Activated T-helper 1 cell treated with anti-CD3 and anti-CD28 coated beads, Interleukin-12 subunit alpha, Interleukin-12 subunit beta, Interleukin-2, Interleukin-4 antibody, amounts not matched to agents 30 ng/mL and 10 ng/mL and 1 ng/mL, durations not matched to agents 14 hours and 24 hours and 36 hours (primary cell): ENCODE results near the gene KIAA0825. TPM values are rescaled to one million over a fixed set of nuclear protein-coding genes. Genes with fewer than 3 reads are reported as not detected.

Experiments used
- DNase-seq: peaks from one replicate; pipeline ENCODE4 v3.0.0; 2021; ENCODE audit warnings: low spot score
- H3K27ac Mint-ChIP-seq: one replicate; pipeline ENCODE4 v1.8.0; 2021; ENCODE audit warnings: mild to moderate bottlenecking, mixed read lengths
- H3K27me3 Mint-ChIP-seq: one replicate; pipeline ENCODE4 v1.8.0; 2022; ENCODE audit warnings: mild to moderate bottlenecking, moderate library complexity, mixed read lengths; ENCODE audit not compliant: insufficient read depth
- H3K36me3 Mint-ChIP-seq: one replicate; pipeline ENCODE4 v1.8.0; 2021; ENCODE audit warnings: low read depth, mixed read lengths
- H3K4me1 Mint-ChIP-seq: one replicate; pipeline ENCODE4 v1.8.0; 2021; ENCODE audit warnings: low read depth, mixed read lengths
- H3K4me3 Mint-ChIP-seq: one replicate; pipeline ENCODE4 v1.8.0; 2021; ENCODE audit warnings: mild to moderate bottlenecking, moderate library complexity, mixed read lengths
- H3K9me3 Mint-ChIP-seq: one replicate; pipeline ENCODE4 v1.8.0; 2021; ENCODE audit warnings: mixed read lengths
- intact Hi-C: fragments of 100-400 bp; cut with micrococcal nuclease; formaldehyde crosslinking; loops from one replicate; pipeline ENCODE4 v1.15.1; 2024
- total RNA-seq: library from RNA; stranded (reverse); gene quantifications from 2 replicates; pipeline ENCODE4 v1.2.3, GENCODE V29; 2022

The KIAA0825 gene
- total RNA-seq, 1 donor from 2014 or later: 0.36 TPM

DNA sequence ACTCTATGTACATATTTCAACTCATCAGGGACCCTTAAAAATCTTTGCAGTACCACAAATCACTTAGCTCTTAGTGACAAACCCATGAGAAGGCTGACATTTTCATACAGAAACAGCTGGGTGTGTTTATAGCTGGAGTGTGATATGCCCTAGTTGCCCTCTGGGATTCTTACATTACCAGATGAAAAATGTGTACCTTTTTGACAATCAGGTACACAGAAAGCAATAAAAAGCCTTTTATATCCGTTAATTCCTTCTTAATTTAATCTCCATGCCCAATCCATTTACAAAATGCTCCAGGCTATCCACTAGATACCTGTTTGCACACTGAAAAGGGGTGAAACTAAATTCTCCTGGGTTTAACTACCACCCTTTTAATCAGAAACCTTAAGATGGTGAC lies 222.9 kb downstream of the KIAA0825 start:
- H3K9me3 Mint-ChIP-seq: no peaks in the 10 kb centered on the region
- no peak overlapping the region for H3K4me3 Mint-ChIP-seq
- H3K27ac Mint-ChIP-seq: no peak overlapping the region
- no peaks in the 10 kb centered on the region for H3K27me3 Mint-ChIP-seq
- DNase-seq: no peak
- H3K4me1 Mint-ChIP-seq: no peaks in the 10 kb centered on the region
- intact Hi-C loops: no loop called here
- H3K36me3 Mint-ChIP-seq: no peaks in the 10 kb centered on the region

DNA sequence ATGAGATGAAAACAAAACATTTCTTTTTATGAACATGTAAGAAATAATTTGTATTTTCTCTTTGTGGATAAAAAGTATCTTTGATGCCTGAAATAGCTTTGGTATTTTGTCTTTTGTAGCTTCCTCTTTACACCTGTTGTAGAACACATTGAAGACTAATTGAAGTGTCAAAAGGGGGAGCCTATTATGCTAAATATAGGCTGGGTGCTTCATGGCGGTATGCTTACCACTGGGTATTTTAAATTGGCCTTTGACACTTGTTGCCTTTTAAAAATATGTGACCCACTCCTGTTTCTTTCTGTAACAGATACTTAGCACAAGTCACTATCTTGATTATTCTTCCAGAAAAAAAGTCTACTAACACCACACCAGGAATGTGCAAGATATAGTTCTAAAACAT lies 226.4 kb downstream of the KIAA0825 start:
- intact Hi-C loops: no loop called here
- Mint-ChIP-seq H3K9me3 (no peaks in the 10 kb centered on the region), H3K27me3 (no peaks in the 10 kb centered on the region), H3K4me1 (peaks cover 16% of the 10 kb centered on the region), H3K27ac (no peak overlapping the region), H3K36me3 (no peaks in the 10 kb centered on the region), H3K4me3 (no peak overlapping the region)
- no peak for DNase-seq

DNA sequence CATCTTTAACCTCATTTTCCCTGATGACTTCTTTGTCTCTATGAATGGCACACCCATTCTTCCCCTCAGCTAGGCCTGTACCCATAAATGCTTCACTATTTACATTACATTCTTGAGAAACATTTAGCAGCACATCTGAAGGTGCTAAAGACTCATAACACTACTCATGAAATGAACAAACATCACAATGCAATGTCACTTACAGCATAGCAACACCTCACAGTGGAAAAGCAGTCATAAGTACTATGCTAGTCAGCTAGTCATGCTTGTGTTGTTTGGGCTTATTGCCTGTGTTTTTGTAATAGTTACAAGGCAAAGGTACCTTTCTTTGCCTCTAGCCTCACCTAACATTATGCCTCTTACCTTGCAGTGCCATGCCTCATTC lies 228.9 kb downstream of the KIAA0825 start:
- intact Hi-C loops: loop anchor here (1.0 to 5.0 kb wide), 4 partner anchors 277 to 461 kb away; a partner anchor contains a TSS
- Mint-ChIP-seq H3K27ac (peak overlapping the region; percentile 92), H3K9me3 (no peaks in the 10 kb centered on the region), H3K27me3 (no peaks in the 10 kb centered on the region), H3K4me3 (no peak overlapping the region), H3K4me1 (peaks cover 16% of the 10 kb centered on the region), H3K36me3 (no peaks in the 10 kb centered on the region)
- no peak for DNase-seq

DNA sequence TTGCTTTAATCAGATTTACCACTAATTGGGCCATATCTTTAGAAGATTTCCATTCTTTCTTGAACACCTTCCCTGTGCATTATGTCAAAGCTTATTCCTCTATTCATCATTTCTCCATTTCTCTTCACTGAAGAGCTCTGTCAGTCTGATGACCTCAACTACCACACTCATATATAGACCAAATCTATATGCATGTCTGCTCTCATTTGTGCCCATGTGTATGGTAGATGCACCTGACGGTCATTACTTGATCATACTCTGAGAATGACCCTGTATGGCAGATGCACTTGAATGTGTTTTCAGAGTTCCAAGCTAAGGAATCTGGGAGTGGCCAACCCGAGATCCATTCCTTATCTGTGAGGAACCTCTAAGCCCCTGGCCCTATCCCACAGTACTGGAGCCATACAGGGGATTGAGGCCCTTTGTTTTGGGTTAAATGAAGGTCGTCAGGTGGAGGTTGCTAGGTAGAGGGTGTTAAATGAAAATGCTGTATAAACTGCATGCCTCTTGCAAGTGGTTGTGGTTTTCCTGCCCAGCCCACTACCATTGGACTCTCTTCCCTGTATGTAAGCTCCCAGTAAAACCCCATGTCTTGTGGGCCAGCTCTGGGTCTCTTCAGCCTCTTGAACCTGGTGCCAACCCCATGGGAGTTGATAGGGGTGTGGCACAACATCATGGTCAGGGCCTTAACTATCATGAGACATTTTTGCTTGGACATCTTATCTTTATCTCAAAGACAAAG lies 229.5 kb downstream of the KIAA0825 start:
- peak overlapping the region; percentile 92 for H3K27ac Mint-ChIP-seq
- DNase-seq: no peak
- H3K9me3 Mint-ChIP-seq: no peaks in the 10 kb centered on the region
- no peak overlapping the region for H3K4me3 Mint-ChIP-seq
- H3K36me3 Mint-ChIP-seq: no peaks in the 10 kb centered on the region
- no peaks in the 10 kb centered on the region for H3K27me3 Mint-ChIP-seq
- intact Hi-C loops: loop anchor here (1.0 to 5.0 kb wide), 4 partner anchors 277 to 461 kb away; a partner anchor contains a TSS
- peaks cover 16% of the 10 kb centered on the region for H3K4me1 Mint-ChIP-seq

DNA sequence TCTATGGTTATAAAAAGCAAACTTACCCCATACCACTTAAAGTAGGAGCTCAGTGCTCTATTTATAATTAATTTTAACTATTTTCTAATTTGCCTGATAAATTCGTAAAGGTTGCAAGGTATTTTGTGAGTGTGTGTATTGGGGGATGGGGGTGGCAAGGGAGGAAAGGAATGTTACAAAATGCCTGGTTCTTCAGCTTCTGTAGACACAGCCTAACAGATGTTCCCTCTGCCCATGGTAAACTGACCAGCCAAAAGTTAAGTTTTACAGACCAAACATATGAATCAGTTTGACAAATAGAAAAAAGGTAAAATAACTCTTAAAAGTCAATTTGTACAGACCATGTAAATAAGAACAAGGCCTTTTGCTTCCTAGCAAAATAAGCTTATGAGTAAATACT lies 232.6 kb downstream of the KIAA0825 start:
- Mint-ChIP-seq H3K27me3 (no peaks in the 10 kb centered on the region), H3K27ac (no peak overlapping the region), H3K36me3 (no peaks in the 10 kb centered on the region), H3K9me3 (no peaks in the 10 kb centered on the region), H3K4me1 (peaks cover 16% of the 10 kb centered on the region), H3K4me3 (no peak overlapping the region)
- no peak for DNase-seq
- intact Hi-C loops: loop anchor here (5.0 kb wide), 1 partner anchor 273 kb away; a partner anchor contains a TSS

DNA sequence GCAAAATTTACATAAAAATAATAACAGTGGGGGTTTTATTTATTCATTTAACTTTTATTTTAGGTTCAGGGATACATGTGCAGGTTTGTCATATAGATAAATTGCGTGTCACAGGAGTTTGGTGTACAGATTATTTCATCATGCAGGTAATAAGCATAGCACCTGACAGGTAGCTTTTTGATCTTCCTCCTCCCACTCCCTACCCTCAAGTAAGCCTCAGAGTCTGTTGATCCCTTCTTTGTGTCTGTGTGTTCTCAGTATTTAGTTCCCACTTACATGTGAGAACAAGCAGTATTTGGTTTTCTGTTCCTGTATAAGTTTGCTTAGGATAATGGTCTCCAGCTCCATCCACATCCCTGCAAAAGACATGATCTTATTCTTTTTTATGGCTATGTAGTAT lies 240.3 kb downstream of the KIAA0825 start:
- Mint-ChIP-seq H3K4me1 (no peaks in the 10 kb centered on the region), H3K9me3 (no peaks in the 10 kb centered on the region), H3K27me3 (peaks cover 2% of the 10 kb centered on the region), H3K36me3 (no peaks in the 10 kb centered on the region), H3K27ac (no peak overlapping the region), H3K4me3 (no peak overlapping the region)
- DNase-seq: no peak
- intact Hi-C loops: no loop called here

DNA sequence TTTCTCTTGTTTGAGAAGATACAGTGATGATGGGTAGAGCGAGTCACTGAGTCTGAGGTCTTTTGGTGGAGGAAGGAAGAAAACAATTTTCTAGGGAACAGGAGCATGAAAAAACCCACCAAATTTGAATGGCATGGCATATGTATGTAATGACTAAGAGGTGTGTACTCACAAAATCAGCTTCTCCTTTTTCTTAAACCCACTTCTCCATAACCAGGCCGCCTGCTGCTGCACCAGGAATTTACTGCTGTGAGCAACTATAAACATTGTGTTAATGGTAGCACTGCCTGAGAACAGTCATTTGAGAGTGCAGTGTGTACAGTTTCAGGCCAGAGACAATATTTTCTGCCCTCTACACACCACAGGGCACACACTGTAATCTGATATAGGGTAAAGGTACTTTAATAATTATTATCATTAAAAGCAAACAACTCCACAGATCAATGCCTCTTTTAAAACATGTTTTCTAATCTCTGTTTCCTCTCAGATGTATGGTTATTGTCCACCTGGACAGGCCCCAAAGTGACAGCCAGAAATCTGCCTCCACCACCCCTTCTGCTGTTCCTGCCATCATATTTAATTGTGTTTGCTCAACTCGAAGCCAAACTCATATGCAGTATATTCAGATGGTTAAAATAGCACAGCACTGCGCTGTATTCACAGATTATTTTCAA lies 241.6 kb downstream of the KIAA0825 start:
- Mint-ChIP-seq H3K9me3 (no peaks in the 10 kb centered on the region), H3K36me3 (no peaks in the 10 kb centered on the region), H3K4me1 (no peaks in the 10 kb centered on the region), H3K27ac (no peak overlapping the region), H3K27me3 (peaks cover 2% of the 10 kb centered on the region), H3K4me3 (no peak overlapping the region)
- DNase-seq: no peak
- intact Hi-C loops: no loop called here

DNA sequence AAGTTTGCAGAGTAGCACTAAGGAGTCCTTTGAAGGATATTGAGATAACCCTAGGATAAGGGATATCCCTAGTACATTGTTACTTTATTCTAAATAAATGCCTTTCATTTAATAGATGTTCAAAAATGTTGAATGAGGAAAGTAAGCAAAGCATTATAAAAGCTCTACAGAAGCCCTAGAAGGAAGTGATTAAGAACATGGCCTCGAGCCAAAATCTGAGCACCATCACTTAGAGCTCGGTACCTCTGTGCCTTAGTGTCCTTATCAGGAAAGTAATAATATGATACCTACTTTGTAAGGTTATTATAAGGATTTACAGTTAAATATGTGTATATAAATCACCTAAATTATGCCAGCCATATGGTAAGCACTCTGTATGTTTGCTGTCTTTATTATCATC lies 242.6 kb downstream of the KIAA0825 start:
- Mint-ChIP-seq H3K27me3 (peaks cover 2% of the 10 kb centered on the region), H3K4me1 (no peaks in the 10 kb centered on the region), H3K36me3 (no peaks in the 10 kb centered on the region), H3K9me3 (no peaks in the 10 kb centered on the region), H3K27ac (no peak overlapping the region), H3K4me3 (no peak overlapping the region)
- intact Hi-C loops: no loop called here
- DNase-seq: no peak

DNA sequence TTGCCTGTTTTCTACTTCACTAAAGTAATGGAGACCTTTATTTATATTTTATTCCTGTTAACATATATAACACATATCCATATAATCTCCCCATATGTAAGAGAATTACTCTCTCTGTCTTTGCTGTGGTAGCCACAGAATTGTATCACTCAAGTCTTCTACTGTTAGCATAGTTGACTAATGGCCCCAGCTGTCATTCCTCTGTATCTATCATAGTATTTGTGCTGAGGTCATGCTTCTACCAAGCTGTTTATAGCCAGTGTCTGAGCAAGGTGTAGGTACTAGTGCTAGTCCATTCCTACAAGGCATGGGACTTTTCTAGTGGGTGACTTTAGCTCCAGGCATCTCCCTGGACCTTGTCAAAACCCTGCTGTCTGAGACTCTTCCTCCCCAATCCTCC lies 244.1 kb downstream of the KIAA0825 start:
- Mint-ChIP-seq H3K9me3 (no peaks in the 10 kb centered on the region), H3K4me3 (no peak overlapping the region), H3K27ac (no peak overlapping the region), H3K27me3 (peaks cover 2% of the 10 kb centered on the region), H3K4me1 (no peaks in the 10 kb centered on the region), H3K36me3 (no peaks in the 10 kb centered on the region)
- intact Hi-C loops: no loop called here
- no peak for DNase-seq

DNA sequence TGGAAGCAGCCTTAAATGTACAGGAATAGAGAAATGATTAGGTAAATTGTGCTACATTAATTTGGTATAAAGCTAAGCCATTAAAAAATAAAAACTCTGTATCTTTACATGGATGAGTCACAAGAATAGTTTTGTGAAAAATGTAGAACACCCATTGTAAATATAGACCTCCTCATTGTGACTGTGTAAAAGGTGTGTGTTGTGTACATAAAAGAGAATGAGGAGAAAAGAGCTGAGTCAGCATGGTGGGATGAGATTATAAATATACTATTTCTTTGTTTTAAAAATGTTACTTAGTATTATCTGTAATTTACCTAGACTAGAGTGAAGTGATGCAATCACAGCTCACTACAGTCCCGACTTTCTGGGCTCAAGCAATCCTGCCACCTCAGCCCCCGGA lies 250.5 kb downstream of the KIAA0825 start:
- no peaks in the 10 kb centered on the region for H3K36me3 Mint-ChIP-seq
- H3K9me3 Mint-ChIP-seq: no peaks in the 10 kb centered on the region
- intact Hi-C loops: no loop called here
- H3K4me1 Mint-ChIP-seq: no peaks in the 10 kb centered on the region
- no peak overlapping the region for H3K4me3 Mint-ChIP-seq
- no peak for DNase-seq
- H3K27me3 Mint-ChIP-seq: no peaks in the 10 kb centered on the region
- no peak overlapping the region for H3K27ac Mint-ChIP-seq

DNA sequence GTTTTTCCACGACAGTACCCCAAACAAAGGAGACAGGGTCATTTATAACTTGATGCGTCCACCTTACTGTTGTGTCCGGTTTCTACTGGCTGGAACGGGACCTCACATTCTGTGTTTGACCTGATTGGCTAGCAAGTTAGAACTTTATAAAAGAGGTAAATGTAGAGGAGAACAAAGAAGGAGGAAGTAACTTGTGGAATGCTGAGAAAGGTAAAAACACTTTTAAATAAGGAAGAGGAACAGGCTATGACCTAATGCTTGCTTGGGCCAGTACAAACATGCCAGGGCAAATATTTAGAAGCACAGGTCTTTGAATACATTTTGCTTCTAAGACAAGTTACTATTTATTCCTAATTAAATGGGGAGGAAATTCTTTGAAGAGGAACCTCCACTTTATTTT lies 251.6 kb downstream of the KIAA0825 start:
- Mint-ChIP-seq H3K27me3 (peaks cover 3% of the 10 kb centered on the region), H3K4me1 (no peaks in the 10 kb centered on the region)

DNA sequence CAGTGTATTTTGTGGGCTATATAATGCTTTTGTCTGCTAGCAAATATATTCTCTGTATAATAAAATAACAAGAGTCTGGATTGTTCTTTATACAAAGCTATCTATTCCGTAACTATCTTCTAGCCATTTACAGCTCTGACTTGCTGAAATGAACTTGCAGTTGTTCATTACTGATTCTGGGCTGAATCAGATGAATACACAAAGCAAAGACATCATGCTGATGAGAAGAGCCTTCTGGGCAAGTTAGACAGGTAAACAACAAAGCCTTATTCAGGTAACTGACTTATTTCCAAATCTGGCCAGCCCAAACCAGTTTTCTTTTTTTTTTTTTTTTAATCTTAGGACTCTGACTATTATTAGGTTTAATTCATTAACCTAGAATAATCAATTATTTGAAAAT lies 255.5 kb downstream of the KIAA0825 start:
- H3K27ac Mint-ChIP-seq: no peak overlapping the region
- no peaks in the 10 kb centered on the region for H3K9me3 Mint-ChIP-seq
- H3K4me3 Mint-ChIP-seq: no peak overlapping the region

More for the DNA sequence above, 251.6 kb downstream of the KIAA0825 start:
- intact Hi-C loops: no loop called here
- Mint-ChIP-seq H3K36me3 (no peaks in the 10 kb centered on the region), H3K4me3 (no peak overlapping the region), H3K9me3 (no peaks in the 10 kb centered on the region), H3K27ac (no peak overlapping the region)
- no peak for DNase-seq

More for the DNA sequence above, 255.5 kb downstream of the KIAA0825 start:
- Mint-ChIP-seq H3K27me3 (peaks cover 6% of the 10 kb centered on the region), H3K36me3 (no peaks in the 10 kb centered on the region), H3K4me1 (no peaks in the 10 kb centered on the region)
- DNase-seq: no peak
- intact Hi-C loops: no loop called here
